ENCODE measurements around the gene HCFC1.

- TF ChIP-seq POLR2A (IDR thresholded peaks at IDR 0.05; ENCODE audit: low read depth, low read length) (no peak), POLR2AphosphoS5 (IDR thresholded peaks at IDR 0.05; ENCODE audit: low read depth, low read length) (no peak)
Observed at GRCh38 chrX:153933748-153934147, 37.9 kb downstream of the HCFC1 start.
